HEK293 (cell line): ENCODE data around the gene NTSR2.
A peak's percentile ranks its signal among the peaks of the same experiment; 100 is the strongest.

Source experiments
- BCL11A ChIP-seq: fragments of 450-650 bp; formaldehyde crosslinking; IDR thresholded peaks from 2 replicates; pipeline ENCODE4 v1.5.1; 2016; ENCODE audit warnings: low read depth, missing biosample characterization, missing genetic modification characterization
- FEZF1 ChIP-seq: fragments of 450-650 bp; formaldehyde crosslinking; IDR thresholded peaks from 2 replicates; pipeline ENCODE4 v1.5.1; 2016; ENCODE audit warnings: missing biosample characterization, missing genetic modification characterization
- GLIS1 ChIP-seq: fragments of 450-650 bp; formaldehyde crosslinking; IDR thresholded peaks from 2 replicates; pipeline ENCODE4 v1.5.1; 2016; ENCODE audit warnings: missing biosample characterization, missing genetic modification characterization
- KLF8 ChIP-seq: fragments of 450-650 bp; formaldehyde crosslinking; IDR thresholded peaks from 2 replicates; pipeline ENCODE4 v1.5.1; 2016; ENCODE audit warnings: missing biosample characterization, missing genetic modification characterization
- OSR2 ChIP-seq: fragments of 450-650 bp; formaldehyde crosslinking; IDR thresholded peaks from 2 replicates; pipeline ENCODE4 v1.5.1; 2016; ENCODE audit warnings: missing biosample characterization, missing genetic modification characterization
- RBAK ChIP-seq: fragments of 450-650 bp; formaldehyde crosslinking; IDR thresholded peaks from 2 replicates; pipeline ENCODE4 v1.5.1; 2016; ENCODE audit warnings: missing biosample characterization, missing genetic modification characterization
- REPIN1 ChIP-seq: fragments of 450-650 bp; formaldehyde crosslinking; IDR thresholded peaks from 2 replicates; pipeline ENCODE4 v1.5.1; 2017; ENCODE audit warnings: missing biosample characterization, missing genetic modification characterization, low read depth
- WT1 ChIP-seq: fragments of 450-650 bp; formaldehyde crosslinking; IDR thresholded peaks from 2 replicates; pipeline ENCODE4 v1.5.1; 2016; ENCODE audit warnings: missing biosample characterization, missing genetic modification characterization
- ZFP69B ChIP-seq: fragments of 450-650 bp; formaldehyde crosslinking; IDR thresholded peaks from 2 replicates; pipeline ENCODE4 v1.5.1; 2016; ENCODE audit warnings: missing biosample characterization, missing genetic modification characterization
- ZNF112 ChIP-seq: fragments of 450-650 bp; formaldehyde crosslinking; IDR thresholded peaks from 2 replicates; pipeline ENCODE4 v1.5.0; 2017; ENCODE audit warnings: missing biosample characterization, missing genetic modification characterization
- ZNF155 ChIP-seq: fragments of 450-650 bp; formaldehyde crosslinking; IDR thresholded peaks from 2 replicates; pipeline ENCODE4 v1.5.1; 2016; ENCODE audit warnings: missing biosample characterization, missing genetic modification characterization
- ZNF157 ChIP-seq: fragments of 450-650 bp; formaldehyde crosslinking; IDR thresholded peaks from 2 replicates; pipeline ENCODE4 v1.5.1; 2016; ENCODE audit warnings: missing biosample characterization, missing genetic modification characterization
- ZNF23 ChIP-seq: fragments of 450-650 bp; formaldehyde crosslinking; IDR thresholded peaks from 2 replicates; pipeline ENCODE4 v1.5.1; 2016; ENCODE audit warnings: missing biosample characterization, missing genetic modification characterization, borderline replicate concordance
- ZNF239 ChIP-seq: fragments of 450-650 bp; formaldehyde crosslinking; IDR thresholded peaks from 2 replicates; pipeline ENCODE4 v1.5.1; 2016; ENCODE audit warnings: missing biosample characterization, missing genetic modification characterization
- ZNF24 ChIP-seq: fragments of 450-650 bp; formaldehyde crosslinking; IDR thresholded peaks from 2 replicates; pipeline ENCODE4 v1.5.1; 2016; ENCODE audit warnings: missing biosample characterization, missing genetic modification characterization
- ZNF248 ChIP-seq: fragments of 450-650 bp; formaldehyde crosslinking; IDR thresholded peaks from 2 replicates; pipeline ENCODE4 v1.5.1; 2017; ENCODE audit warnings: missing biosample characterization, missing genetic modification characterization
- ZNF362 ChIP-seq: fragments of 450-650 bp; formaldehyde crosslinking; IDR thresholded peaks from 2 replicates; pipeline ENCODE4 v1.5.1; 2016; ENCODE audit warnings: missing biosample characterization, missing genetic modification characterization
- ZNF391 ChIP-seq: fragments of 450-650 bp; formaldehyde crosslinking; IDR thresholded peaks from 2 replicates; pipeline ENCODE4 v1.5.1; 2016; ENCODE audit warnings: low read depth, missing biosample characterization, missing genetic modification characterization, borderline replicate concordance
- ZNF510 ChIP-seq: fragments of 450-650 bp; formaldehyde crosslinking; IDR thresholded peaks from 2 replicates; pipeline ENCODE4 v1.5.1; 2018; ENCODE audit warnings: mild to moderate bottlenecking, missing genetic modification characterization, missing biosample characterization; ENCODE audit not compliant: insufficient replicate concordance
- ZNF600 ChIP-seq: fragments of 450-650 bp; formaldehyde crosslinking; IDR thresholded peaks from 2 replicates; pipeline ENCODE4 v1.5.1; 2016; ENCODE audit warnings: missing biosample characterization, missing genetic modification characterization
- ZNF610 ChIP-seq: fragments of 450-650 bp; formaldehyde crosslinking; IDR thresholded peaks from 2 replicates; pipeline ENCODE4 v1.5.1; 2016; ENCODE audit warnings: missing biosample characterization, missing genetic modification characterization, borderline replicate concordance
- ZNF624 ChIP-seq: fragments of 450-650 bp; formaldehyde crosslinking; IDR thresholded peaks from 2 replicates; pipeline ENCODE4 v1.5.1; 2017; ENCODE audit warnings: missing biosample characterization, missing genetic modification characterization
- ZNF629 ChIP-seq: fragments of 450-650 bp; formaldehyde crosslinking; IDR thresholded peaks from 2 replicates; pipeline ENCODE4 v1.5.1; 2017; ENCODE audit warnings: missing biosample characterization, missing genetic modification characterization
- ZNF670 ChIP-seq: fragments of 450-650 bp; formaldehyde crosslinking; IDR thresholded peaks from 2 replicates; pipeline ENCODE4 v1.5.1; 2016; ENCODE audit warnings: missing biosample characterization, missing genetic modification characterization, low read depth
- ZNF768 ChIP-seq: fragments of 450-650 bp; formaldehyde crosslinking; IDR thresholded peaks from 2 replicates; pipeline ENCODE4 v1.5.1; 2018; ENCODE audit warnings: missing biosample characterization, mild to moderate bottlenecking, missing genetic modification characterization
- ZNF843 ChIP-seq: fragments of 450-650 bp; formaldehyde crosslinking; IDR thresholded peaks from 2 replicates; pipeline ENCODE4 v1.5.1; 2016; ENCODE audit warnings: missing biosample characterization, missing genetic modification characterization
- ZSCAN4 ChIP-seq: fragments of 450-650 bp; formaldehyde crosslinking; IDR thresholded peaks from 2 replicates; pipeline ENCODE4 v1.5.1; 2017; ENCODE audit warnings: missing biosample characterization, missing genetic modification characterization
- TF ChIP-seq, protein P1 (sequence below): fragments of 450-650 bp; formaldehyde crosslinking; IDR thresholded peaks from 2 replicates; pipeline ENCODE4 v1.5.1; 2016; ENCODE audit warnings: missing biosample characterization, missing genetic modification characterization, borderline replicate concordance
- TF ChIP-seq, protein P2 (sequence below): fragments of 450-650 bp; formaldehyde crosslinking; IDR thresholded peaks from 2 replicates; pipeline ENCODE4 v1.5.1; 2016; ENCODE audit warnings: missing biosample characterization, missing genetic modification characterization
- TF ChIP-seq, protein P3 (sequence below): fragments of 450-650 bp; formaldehyde crosslinking; IDR thresholded peaks from 2 replicates; pipeline ENCODE4 v1.5.1; 2017; ENCODE audit warnings: missing biosample characterization, missing genetic modification characterization
- TF ChIP-seq, protein P4 (sequence below): IDR thresholded peaks from 2 replicates; pipeline ENCODE4 v1.6.1; 2011; ENCODE audit warnings: mild to moderate bottlenecking, low read depth, low read length, borderline replicate concordance

Gene NTSR2

GRCh38 chr2:11663427-11663826 is 6.6 kb downstream of the NTSR2 start (continued):
- TF ChIP-seq KLF8 (peak; percentile 73), ZSCAN4 (tag by site-specific recombination) (no peak), ZNF624 (tag by site-specific recombination) (no peak), ZNF610 (tag by site-specific recombination) (no peak), OSR2 (tag by site-specific recombination) (peak; percentile 70), WT1 (tag by site-specific recombination) (peak; percentile 86), ZNF600 (tag by site-specific recombination) (0 out of 2 replicates have a peak, but pooled peaks have one; percentile 29), ZNF157 (tag by site-specific recombination) (no peak), FEZF1 (tag by site-specific recombination) (peak; percentile 89), ZNF239 (tag by site-specific recombination) (no peak), ZNF670 (tag by site-specific recombination) (no peak), ZNF768 (no peak), ZNF248 (no peak), ZNF362 (peak; percentile 97), REPIN1 (no peak), ZNF24 (tag by site-specific recombination) (peak; percentile 52; the same call in 1 of the 2 replicates), ZNF510 (tag by site-specific recombination) (no peak), ZNF629 (tag by site-specific recombination) (peak; percentile 45; the same call in 1 of the 2 replicates), RBAK (tag by site-specific recombination) (no peak), ZNF155 (tag by site-specific recombination) (no peak), ZNF23 (tag by site-specific recombination) (no peak), ZNF112 (tag by site-specific recombination) (no peak), GLIS1 (no peak), ZFP69B (peak; percentile 65; the same call in 1 of the 2 replicates), ZNF391 (no peak; the same call in 1 of the 2 replicates), ZNF843 (tag by site-specific recombination) (0 out of 2 replicates have a peak, but pooled peaks have one; percentile 25), BCL11A (peak; percentile 72; the same call in 1 of the 2 replicates)
- TF ChIP-seq, protein P1, sequence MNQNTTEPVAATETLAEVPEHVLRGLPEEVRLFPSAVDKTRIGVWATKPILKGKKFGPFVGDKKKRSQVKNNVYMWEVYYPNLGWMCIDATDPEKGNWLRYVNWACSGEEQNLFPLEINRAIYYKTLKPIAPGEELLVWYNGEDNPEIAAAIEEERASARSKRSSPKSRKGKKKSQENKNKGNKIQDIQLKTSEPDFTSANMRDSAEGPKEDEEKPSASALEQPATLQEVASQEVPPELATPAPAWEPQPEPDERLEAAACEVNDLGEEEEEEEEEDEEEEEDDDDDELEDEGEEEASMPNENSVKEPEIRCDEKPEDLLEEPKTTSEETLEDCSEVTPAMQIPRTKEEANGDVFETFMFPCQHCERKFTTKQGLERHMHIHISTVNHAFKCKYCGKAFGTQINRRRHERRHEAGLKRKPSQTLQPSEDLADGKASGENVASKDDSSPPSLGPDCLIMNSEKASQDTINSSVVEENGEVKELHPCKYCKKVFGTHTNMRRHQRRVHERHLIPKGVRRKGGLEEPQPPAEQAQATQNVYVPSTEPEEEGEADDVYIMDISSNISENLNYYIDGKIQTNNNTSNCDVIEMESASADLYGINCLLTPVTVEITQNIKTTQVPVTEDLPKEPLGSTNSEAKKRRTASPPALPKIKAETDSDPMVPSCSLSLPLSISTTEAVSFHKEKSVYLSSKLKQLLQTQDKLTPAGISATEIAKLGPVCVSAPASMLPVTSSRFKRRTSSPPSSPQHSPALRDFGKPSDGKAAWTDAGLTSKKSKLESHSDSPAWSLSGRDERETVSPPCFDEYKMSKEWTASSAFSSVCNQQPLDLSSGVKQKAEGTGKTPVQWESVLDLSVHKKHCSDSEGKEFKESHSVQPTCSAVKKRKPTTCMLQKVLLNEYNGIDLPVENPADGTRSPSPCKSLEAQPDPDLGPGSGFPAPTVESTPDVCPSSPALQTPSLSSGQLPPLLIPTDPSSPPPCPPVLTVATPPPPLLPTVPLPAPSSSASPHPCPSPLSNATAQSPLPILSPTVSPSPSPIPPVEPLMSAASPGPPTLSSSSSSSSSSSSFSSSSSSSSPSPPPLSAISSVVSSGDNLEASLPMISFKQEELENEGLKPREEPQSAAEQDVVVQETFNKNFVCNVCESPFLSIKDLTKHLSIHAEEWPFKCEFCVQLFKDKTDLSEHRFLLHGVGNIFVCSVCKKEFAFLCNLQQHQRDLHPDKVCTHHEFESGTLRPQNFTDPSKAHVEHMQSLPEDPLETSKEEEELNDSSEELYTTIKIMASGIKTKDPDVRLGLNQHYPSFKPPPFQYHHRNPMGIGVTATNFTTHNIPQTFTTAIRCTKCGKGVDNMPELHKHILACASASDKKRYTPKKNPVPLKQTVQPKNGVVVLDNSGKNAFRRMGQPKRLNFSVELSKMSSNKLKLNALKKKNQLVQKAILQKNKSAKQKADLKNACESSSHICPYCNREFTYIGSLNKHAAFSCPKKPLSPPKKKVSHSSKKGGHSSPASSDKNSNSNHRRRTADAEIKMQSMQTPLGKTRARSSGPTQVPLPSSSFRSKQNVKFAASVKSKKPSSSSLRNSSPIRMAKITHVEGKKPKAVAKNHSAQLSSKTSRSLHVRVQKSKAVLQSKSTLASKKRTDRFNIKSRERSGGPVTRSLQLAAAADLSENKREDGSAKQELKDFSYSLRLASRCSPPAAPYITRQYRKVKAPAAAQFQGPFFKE (tag by site-specific recombination) = no peak
- TF ChIP-seq, protein P2, sequence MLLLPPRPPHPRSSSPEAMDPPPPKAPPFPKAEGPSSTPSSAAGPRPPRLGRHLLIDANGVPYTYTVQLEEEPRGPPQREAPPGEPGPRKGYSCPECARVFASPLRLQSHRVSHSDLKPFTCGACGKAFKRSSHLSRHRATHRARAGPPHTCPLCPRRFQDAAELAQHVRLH (tag by site-specific recombination) = no peak
- TF ChIP-seq, protein P3, sequence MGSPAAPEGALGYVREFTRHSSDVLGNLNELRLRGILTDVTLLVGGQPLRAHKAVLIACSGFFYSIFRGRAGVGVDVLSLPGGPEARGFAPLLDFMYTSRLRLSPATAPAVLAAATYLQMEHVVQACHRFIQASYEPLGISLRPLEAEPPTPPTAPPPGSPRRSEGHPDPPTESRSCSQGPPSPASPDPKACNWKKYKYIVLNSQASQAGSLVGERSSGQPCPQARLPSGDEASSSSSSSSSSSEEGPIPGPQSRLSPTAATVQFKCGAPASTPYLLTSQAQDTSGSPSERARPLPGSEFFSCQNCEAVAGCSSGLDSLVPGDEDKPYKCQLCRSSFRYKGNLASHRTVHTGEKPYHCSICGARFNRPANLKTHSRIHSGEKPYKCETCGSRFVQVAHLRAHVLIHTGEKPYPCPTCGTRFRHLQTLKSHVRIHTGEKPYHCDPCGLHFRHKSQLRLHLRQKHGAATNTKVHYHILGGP (tag by site-specific recombination) = no peak
- TF ChIP-seq, protein P4, sequence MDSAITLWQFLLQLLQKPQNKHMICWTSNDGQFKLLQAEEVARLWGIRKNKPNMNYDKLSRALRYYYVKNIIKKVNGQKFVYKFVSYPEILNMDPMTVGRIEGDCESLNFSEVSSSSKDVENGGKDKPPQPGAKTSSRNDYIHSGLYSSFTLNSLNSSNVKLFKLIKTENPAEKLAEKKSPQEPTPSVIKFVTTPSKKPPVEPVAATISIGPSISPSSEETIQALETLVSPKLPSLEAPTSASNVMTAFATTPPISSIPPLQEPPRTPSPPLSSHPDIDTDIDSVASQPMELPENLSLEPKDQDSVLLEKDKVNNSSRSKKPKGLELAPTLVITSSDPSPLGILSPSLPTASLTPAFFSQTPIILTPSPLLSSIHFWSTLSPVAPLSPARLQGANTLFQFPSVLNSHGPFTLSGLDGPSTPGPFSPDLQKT = no peak
